Measurements from ENCODE around the gene NACC2.

Gene NACC2

GRCh38 chr9:136110082-136111061 lies 15.3 kb upstream of the NACC2 start (continued):
- TF ChIP-seq ZNF214 (tag by site-specific recombination; IDR thresholded peaks at IDR 0.05; ENCODE audit: borderline replicate concordance) (no peak), ZNF280D (tag by site-specific recombination; IDR thresholded peaks at IDR 0.05) (no peak), CTCF (tag by site-specific recombination; IDR thresholded peaks at IDR 0.05) (peak; percentile 29; the same call in 1 of the 2 replicates), ZNF184 (tag by site-specific recombination; IDR thresholded peaks at IDR 0.05) (no peak), KLF17 (tag by site-specific recombination; IDR thresholded peaks at IDR 0.05) (no peak), ZBTB11 (tag by site-specific recombination; conservative IDR thresholded peaks at IDR 0.05; ENCODE audit: low read depth) (no peak), ZNF544 (tag by site-specific recombination; IDR thresholded peaks at IDR 0.05) (no peak), ZNF324 (tag by site-specific recombination; IDR thresholded peaks at IDR 0.05) (peak; percentile 14; the same call in 1 of the 2 replicates), ZNF777 (tag by site-specific recombination; IDR thresholded peaks at IDR 0.05; ENCODE audit: borderline replicate concordance) (no peak), ZIC2 (tag by site-specific recombination; IDR thresholded peaks at IDR 0.05) (peak; percentile 4; the same call in 1 of the 2 replicates), YY2 (tag by site-specific recombination; IDR thresholded peaks at IDR 0.05) (no peak), ZBTB17 (tag by site-specific recombination; IDR thresholded peaks at IDR 0.05) (0 out of 2 replicates have a peak, but pooled peaks have one; percentile 11), ZNF426 (tag by site-specific recombination; IDR thresholded peaks at IDR 0.05) (no peak), GLIS2 (tag by site-specific recombination; IDR thresholded peaks at IDR 0.05) (peak; percentile 68), ZNF433 (tag by site-specific recombination; IDR thresholded peaks at IDR 0.05; ENCODE audit: low read depth) (no peak), ZNF555 (tag by site-specific recombination; conservative IDR thresholded peaks at IDR 0.05) (no peak), ZNF19 (tag by site-specific recombination; IDR thresholded peaks at IDR 0.05; ENCODE audit: low read depth) (no peak), EGR2 (tag by site-specific recombination; IDR thresholded peaks at IDR 0.05; ENCODE audit: low read depth) (peak; percentile 34; the same call in 1 of the 2 replicates), ZNF23 (tag by site-specific recombination; IDR thresholded peaks at IDR 0.05; ENCODE audit: borderline replicate concordance) (no peak), ZNF449 (tag by site-specific recombination; IDR thresholded peaks at IDR 0.05) (no peak; the same call in 1 of the 2 replicates), ZNF10 (tag by site-specific recombination; IDR thresholded peaks at IDR 0.05) (no peak), PRDM1 (tag by site-specific recombination; IDR thresholded peaks at IDR 0.05) (no peak), ZNF148 (tag by site-specific recombination; IDR thresholded peaks at IDR 0.05; ENCODE audit: borderline replicate concordance) (no peak), SP2 (tag by site-specific recombination; IDR thresholded peaks at IDR 0.05) (no peak), FEZF1 (tag by site-specific recombination; IDR thresholded peaks at IDR 0.05) (no peak)

Data from HEK293 (cell line).